ENCODE data around the gene ZNF438.
"Not testable (repeated sequence)": the region's sequence is repeated elsewhere in the genome, so short reads cannot be mapped to it uniquely, and the experiment has no call there.

Gene ZNF438

DNA sequence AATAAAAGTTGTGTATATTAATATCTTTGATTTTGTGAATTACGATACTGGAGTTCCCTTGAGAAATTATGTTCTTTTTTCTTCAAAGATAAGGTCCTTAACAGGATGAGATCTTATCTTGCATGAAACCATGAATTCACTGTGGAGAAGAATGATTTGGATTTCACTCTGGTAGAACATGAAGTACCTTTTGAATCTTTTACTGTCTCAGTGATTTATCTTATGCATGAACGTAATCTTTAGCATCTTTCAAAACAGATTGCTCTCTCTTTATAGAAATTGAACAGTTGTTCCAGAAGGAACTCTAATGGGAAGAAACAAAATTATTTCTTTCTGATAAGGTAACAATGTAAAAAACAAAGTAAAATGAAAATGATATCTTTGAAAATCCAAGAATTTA is 11.0 kb upstream of the ZNF438 start:
- DNase-seq = no peak

DNA sequence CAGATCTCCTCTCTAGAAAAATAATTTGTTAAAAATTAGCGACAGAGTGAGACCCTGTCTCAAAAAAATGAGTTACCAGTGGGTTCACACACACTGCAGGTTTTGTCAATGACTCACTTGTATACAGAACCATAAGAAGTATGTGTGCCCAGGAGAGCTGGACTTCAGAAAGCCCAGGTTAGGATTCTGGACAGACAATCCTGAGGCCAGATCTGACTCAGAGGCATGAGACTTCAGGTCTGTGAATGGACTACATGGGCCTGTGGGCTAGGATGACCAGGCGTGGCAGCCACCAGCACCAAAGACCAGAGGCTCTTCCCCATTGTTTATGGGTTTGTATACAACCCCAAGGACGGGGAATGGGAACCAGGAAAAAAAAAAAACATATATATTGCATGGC is 9.3 kb upstream of the ZNF438 start:
- DNase-seq = no peak

DNA sequence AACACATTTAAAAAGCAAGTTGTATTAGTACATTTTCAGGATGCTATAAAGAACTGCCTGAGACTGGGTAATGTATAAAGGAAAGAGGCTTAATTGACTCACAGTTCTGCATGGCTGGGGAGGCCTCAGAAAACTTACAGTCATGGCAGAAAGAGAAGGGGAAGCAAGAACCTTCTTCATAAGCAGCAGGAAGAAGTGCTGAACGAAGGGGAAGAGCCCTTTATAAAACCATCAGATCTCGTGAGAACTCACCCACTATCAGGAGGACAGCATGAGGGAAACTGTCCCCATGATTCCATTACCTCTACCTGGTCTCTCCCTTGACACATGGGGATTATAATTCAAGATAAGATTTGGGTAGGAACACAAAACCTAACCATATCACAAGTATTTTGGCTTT is 7.3 kb upstream of the ZNF438 start:
- not testable (repeated sequence) for DNase-seq

DNA sequence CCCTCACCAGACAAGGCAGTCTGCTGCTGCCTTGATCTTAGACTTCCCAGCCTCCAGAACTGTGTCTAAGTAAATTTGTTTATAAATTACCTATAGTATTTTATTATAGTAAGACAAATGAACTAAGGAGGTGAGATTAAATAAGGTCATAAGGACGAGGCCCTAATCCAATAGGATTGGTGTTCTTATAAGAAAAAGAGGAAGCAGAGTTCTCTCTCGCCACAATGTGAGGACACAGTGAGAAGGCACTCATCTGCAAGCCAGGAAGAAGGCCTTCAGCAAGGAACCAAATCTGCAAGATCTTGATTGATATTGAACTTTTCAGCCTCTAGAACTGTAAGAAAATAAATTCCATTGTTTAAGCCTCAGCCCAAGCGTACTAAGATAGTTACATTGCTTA is 6.1 kb upstream of the ZNF438 start:
- DNase-seq = no peak

DNA sequence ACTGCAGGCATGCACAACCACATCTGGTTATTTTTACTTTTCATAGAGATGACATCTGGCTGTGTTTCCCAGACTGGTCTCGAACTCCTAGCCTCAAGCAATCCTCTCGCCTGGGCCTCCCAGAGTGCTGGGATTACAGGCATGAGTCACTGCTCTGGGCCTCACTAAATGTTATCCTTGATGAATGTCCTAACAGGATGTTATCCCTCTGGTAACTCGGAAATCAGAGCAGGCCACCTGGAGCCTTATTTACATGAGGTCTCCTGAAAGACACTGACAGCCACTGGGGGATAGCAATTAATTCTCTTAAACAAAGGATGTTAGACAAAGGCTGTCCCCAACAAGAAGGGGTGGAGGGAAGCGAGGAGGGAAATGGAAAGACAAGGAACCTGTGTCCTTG is 4.5 kb upstream of the ZNF438 start:
- DNase-seq = no peak

DNA sequence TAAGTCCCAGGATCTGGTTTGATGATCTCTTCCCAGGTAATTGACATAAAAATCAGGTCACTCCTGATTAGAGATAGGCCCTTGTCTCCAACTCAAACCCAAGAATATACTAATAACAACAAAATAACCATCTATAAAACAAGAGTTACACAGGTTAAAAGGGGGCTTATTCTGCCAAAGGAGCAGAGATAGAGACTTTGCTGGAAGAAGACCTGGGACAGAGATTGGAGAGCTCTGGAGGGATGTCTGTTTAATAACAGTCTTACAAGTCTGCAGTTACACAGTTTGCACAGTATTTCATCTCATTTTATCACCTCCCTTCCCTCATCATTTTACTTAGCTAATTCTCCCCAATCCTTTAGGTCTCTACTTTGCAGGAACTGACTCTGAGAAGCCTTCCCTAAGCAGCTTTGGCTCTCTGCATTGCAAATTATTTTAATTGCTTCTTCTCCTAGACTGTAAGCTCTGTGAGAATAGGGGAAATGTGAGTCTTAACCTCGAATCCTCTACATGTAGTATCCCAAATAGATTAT is 3.7 kb upstream of the ZNF438 start:
- no peak for DNase-seq

DNA sequence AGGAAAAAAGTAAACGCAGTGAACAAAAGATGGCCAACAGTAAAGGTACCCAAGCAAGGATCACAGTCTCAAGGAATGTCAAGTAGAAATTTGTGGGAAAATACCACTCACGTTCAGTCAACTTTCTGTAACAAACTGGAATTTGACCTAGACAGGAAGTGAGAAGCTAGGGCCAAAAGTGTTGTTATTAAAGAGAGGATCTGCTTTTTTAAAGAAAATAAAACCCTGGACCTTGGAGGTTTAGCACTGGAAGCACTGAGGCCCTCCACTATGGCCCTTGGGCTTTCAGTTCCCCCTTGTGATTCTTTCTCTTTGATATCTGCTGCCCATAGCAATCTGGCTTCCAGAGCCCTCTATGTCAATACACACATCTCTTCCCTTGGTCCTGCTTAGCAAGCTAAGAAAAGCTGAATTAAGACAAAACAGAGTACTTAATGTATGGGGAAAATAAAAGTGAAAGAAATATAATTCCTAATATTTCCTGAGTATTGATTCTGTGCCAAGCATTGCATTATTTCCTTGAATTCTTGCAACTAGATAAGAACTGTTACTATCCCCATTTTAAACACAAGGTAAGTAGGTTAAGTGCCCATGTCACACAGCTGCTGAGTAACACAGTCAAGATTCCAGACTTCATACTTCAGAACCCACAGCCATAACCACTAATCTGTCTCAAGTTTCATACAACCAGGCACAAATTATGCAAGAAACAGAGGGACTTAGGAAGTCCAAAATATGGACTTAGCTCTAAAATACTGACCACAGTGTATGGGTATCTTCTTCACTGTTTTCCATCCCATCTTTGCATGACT is 2.6 kb upstream of the ZNF438 start:
- no peak for DNase-seq

DNA sequence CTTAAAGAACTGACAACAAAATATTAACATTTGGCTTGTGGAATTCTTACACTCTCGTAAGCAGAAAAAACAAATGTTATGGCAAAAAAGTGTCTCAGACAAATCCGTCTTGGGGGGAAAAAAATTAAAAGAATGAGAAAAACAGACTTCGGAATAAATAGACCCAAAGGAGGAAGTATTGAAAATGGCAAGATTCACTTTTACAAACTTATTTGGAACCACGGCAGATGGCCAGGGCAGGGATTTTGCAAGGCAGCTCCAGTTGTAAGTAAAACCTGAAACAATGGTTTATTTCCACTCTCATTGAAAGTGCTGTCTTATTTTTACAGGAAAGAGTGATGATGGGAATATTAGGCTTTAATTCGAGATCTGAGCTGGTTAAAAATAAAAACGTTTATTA is 1.5 kb upstream of the ZNF438 start:
- DNase-seq = no peak

DNA sequence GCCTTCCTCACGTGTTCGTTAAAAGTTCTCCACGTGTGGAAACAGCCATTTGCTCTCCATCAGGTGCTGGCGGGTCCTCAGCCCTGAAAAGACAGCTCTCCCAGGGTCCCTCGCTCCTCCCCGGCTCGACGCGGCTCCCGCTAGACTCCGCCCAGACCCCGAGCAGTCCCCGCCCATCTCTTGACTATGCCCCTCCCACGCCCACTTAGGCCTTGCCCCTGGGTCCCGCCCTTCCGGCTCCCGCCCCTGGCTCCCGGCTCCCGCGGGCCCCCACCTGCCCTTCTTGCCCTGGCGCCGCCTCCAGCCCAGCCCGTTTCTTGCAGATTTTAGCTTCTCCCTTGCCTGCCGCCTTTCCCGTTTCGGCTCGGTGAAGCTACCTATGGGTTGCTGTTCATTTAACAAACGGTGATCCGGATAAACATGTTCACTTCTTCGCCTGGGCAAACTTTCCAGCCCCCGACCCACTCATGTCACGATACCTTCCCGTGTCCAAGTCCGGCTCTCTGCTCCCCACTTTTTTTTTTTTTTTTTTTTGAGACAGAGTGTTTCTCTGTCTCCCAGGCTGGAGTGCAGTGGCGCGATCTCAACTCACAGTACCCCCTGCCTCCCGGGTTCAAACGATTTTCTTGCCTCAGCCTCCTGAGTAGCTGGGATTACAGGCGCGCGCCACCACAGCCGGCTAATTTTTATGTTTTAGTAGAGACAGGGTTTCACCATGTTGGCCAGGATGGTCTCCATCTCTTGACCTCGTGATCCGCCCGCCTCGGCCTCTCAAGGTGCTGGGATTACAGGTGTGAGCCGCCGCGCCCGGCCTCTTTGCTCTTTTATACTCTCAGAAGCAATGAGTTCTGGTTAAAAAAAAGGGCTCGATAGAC is 830 bp upstream of the ZNF438 start:
- peak; percentile 83 to 94 (median 86) for DNase-seq

DNA sequence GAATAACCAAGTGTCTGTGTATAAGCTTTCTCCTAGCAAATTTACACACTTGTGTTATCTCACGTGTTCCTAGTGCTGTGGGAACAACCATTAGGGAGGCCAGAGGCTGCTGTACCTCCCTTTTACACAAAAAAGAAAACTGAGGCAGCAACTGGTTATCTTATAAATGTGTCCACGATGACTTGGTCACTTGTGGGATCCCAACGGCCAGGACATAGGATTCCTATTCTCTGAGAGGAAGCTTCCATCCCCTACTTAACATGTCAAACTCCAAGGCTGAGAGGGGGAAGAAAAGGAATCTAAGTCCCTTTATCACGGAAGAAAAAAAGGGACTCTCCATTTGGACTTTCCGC is 484 bp downstream of the ZNF438 start:
- no peak for DNase-seq

DNA sequence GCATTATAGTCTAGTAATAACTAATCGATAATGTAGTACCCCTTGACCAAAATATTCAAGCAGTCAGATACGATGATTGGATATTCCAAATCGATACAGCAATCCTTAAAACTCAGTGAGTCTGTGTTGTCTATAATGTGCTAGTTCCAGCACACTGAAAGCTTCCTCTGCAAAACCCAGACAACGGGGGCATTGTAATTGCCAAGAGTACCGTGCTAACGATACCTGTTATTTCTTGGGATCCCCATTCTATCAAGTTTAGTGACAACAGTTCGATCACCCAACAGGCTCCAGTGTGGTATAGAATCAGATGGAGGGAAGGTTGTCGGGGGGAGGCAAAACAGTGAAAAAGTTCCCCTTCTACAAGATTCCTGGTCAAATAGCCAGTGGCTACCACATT is 865 bp downstream of the ZNF438 start:
- DNase-seq = no peak

DNA sequence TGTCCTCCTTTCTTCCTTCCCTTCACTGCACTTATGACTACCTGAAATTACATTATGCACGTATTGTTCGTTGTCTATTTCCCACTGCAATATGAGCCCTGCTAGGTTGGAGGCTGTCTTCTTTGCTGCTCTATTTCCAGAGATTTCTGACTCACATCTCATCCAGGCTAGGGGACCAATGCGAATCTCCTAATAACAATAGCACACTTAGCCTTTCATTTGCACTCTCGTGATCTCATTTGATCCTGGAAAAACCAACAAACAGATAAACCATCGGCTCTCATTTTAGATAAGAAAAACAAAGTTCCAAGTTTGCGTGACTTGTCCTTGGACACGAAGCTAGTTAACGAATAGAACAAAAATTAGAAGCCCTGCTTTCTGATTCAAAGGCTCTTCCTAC is 1.4 kb downstream of the ZNF438 start:
- no peak for DNase-seq

DNA sequence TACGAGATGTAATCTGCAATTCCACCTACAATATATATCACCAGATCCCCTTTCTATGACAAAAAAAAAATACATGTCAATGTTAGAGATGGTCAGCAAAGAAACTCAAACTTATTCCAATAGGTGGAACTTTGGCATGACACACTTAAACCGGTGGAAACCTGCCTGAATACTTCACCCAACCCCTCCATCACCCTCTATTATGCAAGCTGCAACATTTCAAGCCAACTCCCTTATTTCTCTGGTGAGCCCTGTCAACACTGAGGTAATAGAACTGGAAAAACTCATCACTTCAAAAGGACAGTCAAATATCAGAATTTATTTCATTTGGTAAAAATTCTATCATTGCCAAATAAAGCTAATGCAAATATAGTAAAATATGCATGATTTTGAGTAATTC is 3.6 kb downstream of the ZNF438 start:
- no peak for DNase-seq

DNA sequence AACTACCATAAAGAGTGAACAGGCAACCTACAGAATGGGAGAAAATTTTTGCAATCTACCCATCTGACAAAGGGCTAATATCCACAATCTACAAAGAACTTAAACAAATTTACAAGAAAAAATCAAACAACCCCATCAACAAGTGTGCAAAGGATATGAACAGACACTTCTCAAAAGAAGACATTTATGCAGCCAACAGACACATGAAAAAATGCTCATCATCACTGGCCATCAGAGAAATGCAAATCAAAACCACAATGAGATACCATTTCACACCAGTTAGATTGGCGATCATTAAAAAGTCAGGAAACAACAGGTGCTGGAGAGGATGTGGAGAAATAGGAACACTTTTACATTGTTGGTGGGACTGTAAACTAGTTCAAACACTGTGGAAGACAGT is 5.4 kb downstream of the ZNF438 start:
- DNase-seq = not testable (repeated sequence)

DNA sequence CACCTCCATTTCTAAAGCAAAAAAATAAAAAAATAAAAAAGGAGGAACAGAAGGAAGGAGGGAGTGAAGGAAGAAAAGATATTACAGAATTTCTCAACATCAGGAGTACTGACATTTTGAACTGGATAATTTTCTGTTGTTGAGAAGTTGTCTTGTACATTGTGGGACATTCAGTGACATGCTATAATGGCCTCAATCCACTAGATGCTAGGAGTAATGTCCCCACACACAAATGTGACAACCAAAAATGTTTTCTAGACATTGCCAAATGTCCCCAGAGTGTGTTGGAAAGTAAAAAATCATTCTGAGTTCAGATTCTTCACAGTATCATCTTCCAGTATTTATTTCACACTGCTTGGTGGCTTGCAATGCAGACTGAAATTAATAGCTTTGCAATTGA is 6.5 kb downstream of the ZNF438 start:
- no peak for DNase-seq

DNA sequence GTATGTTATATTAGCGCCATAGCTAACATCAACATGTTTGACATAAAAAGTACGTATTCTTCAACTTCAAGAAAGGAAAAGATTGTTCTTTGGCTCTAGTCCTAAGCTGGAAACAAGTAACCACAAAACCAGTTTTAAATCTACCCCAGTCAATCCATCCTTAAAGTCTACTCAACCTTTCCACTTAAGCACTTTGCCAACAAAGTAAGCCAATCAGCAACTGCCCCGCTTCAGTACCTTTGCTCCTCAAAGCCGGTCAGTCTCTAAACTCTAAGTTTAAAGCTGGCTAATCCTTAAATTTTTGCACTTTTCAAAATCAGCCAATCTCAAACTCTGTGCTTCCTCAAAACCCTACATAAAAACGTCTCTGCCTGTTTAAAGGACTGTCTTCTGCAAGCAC is 8.1 kb downstream of the ZNF438 start:
- no peak for DNase-seq

DNA sequence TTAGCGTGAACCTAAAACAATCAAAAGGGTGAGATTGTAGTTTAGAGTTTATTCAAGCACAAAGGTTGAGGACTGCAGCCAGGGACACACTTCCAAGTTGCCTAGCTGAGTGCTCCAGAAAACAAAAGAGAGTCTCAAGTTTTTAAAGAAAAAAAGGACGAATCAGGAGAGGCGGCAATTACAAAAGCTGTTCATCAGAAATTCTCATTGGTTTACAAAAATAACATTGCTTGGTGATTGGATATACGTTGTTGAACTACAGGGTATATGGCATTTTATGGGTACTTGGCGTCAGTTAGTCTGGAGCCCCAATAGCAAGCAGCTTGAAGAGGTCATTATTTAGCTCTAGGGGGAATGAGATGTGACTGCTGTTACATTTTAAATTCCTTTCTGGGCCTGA is 11.5 kb downstream of the ZNF438 start:
- DNase-seq = no peak

DNA sequence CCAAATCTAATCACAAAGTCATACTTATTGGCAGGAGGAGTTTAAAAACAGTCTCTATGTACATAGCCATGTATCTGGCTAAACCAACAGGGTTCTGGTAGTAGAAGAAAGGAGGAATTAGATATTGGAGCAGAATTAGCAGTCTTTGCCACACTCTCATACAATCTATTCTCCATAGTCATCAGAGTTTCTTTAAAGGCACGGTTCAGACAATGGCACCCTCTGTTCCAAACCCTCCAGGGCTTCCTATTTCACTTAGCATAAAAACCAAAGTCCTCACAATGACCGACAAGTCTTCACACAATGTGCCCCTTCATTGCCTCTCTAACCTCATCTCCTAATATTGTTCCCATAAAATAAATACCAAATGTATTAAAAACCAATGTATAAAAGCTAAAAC is 12.7 kb downstream of the ZNF438 start:
- no peak for DNase-seq

DNA sequence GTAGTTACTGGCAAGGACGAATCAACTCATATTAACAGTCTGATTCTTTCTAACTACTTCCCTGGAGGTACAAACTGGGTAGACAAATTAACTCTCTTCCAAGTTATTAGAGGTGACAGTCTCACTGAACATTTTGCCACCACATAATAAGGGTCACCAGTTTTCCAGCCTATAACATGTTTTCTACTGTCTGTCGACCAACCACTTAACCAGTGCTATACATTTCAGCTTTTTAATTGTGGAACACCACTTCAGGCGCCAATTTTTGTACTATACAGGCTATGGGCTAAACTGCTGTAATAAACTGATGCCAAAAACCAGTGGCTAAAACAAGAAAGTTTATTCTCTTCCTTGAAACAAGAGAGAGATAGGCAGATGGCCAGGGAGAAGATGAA is 13.3 kb downstream of the ZNF438 start:
- DNase-seq = no peak

DNA sequence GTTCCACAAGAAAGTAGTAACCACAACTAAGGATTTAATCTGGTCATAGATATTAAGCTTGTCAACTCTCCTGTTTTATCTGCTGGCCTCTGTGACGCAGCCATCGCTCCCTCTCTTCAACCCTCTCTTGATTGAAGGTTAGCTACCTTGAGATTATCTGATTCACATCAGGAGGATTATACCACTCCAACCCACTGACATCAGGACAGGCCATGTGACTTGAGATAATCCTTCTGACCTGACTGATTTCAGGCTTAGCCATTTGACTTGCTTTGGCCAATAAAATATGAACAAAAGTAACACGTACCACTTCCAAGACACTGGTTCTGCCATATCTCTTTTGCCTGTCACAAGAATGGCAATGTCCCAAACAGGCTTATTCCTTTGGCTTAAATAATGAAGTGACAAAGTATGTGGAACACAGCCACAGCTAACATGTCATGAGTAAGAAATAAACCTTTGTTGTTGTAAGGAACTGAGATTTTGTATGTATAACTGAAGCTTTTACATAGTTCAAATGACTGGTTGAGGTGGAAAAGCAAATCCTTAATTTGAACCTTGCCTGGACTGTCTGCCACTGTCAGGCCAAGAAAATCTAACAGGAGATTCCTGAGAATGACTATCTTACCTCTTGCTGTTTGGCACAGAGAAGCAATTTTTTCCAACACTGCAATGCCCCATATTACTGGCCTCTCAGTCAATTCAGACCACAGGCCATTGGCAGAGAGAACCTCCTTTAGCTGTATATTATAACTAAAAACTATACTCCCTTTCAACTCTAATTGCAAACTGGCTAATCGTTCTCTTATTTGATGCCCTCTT is 13.9 kb downstream of the ZNF438 start:
- no peak for DNase-seq

DNA sequence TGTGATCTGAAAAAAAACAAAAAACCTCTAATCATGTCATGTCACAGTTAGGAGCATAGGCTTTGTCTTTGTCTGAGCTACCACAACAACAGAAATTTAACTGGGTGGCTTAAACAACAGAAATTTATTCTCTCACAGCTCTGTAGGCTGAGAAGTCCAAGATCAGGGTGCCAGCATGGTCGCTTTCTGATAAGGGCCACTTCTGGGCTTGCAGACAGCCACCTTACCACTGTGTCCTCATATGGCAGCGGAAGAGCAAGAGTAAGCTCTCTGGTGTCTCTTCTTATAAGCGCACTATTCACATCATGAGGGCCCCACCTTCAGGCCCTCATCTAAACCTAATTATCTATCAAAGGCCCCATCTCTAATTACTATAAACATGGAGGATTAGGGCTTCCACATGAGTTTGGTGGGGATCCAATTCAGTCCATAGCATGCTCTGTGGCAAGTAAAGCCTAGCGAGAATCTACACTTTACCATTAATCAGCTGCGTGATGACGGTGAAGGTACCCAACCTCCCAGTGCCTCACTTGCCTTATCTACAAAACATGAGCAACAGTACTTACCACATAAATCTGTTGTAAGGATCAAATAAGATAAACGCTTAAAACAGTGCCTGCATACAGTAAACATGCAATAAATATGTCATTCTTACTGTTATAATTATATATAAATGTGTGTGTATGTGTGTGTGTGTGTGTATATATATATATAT is 17.3 kb downstream of the ZNF438 start:
- DNase-seq = no peak

DNA sequence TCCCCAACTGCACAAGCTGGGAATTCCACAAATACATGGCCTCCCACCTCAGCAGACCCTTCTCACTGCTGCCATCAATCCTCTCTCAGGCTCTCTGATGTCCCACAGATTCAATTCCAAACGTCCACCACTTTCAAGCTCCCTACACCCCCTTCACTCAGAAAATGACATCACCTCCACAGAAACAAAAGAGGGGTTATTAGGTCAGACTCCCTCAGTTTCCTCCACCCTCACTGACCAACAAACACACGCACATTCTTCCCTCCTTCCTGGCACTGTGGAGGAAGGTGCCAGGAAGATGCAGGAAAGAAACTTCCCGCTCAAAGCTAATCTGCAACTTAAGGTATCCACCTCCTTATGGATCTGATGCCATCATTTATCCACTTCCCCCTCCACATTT is 18.3 kb downstream of the ZNF438 start:
- no peak for DNase-seq

DNA sequence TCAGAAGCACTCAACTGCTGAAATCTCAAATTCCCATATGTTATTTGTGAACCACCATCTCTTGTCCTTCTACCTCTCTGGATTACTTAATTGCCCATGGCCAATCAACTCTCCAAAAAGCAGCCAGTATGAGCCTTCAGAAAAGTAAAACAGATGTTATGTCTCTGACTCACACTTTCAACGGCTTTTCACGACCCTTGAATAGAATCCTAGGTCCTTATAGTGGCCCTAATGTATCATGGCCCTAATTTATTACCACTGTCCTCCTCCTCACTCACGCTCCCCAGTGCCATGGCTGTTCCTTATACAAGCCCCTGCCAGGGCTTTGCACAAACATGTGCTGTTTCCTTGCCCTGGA is 20.0 kb downstream of the ZNF438 start:
- DNase-seq = no peak

Measured in activated CD4-positive, CD25-positive, alpha-beta regulatory T cell (primary cell).